Activated CD4-positive, alpha-beta T cell treated with anti-CD3 and anti-CD28 coated beads for 24 hours (primary cell): ENCODE results near the gene ALDH16A1.

ENCODE experiments used
- DNase-seq, 2 donors: peaks; one replicate each; pipeline ENCODE4 v3.0.0-alpha.2; 2020; ENCODE audit warnings: low read depth in 2 of 2

ALDH16A1 gene

DNA sequence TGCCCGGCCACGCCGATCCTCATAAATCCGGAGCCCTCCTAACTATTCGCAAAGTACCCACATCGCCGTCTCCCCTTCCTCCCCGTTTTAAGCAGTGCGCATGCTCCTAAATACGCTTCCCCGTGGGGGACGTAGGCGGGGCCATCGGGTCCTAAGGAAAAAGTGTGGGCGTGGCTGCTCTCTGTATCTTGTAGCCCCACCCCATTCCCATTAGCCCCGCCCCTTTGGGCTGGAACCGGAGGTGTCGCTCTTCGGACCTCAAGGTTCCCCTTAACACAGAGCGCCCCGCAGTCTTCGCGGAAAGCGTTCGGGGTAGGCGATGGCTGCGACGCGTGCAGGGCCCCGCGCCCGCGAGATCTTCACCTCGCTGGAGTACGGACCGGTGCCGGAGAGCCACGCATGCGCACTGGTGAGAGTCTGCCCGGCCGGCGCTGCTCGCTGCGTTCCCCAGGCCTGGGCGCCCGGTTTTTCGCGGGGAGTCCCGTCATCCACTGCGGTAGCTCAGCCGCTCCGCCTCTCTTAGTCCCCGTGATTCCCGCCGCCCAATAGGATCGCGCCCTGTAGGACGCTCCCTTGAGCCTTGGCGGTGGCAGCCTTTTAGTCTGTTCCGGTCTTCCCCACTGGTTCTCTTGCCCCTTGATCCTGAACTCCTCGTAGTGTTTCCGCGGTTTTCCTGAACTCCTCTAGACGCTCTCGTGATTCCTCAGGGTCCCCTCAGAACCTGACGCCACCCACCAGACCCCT lies at the start of gene ALDH16A1:
TSS of gene ALDH16A1 (plus strand) at position 213 of the 744 bp plus-strand sequence. CDS start at position 320, 107 bp downstream.
- peak; percentile 96 for DNase-seq

- DNase-seq, result no peak
Measured at GRCh38 chr19:49403404-49404187, 49.4 kb upstream of the ALDH16A1 start.

DNA sequence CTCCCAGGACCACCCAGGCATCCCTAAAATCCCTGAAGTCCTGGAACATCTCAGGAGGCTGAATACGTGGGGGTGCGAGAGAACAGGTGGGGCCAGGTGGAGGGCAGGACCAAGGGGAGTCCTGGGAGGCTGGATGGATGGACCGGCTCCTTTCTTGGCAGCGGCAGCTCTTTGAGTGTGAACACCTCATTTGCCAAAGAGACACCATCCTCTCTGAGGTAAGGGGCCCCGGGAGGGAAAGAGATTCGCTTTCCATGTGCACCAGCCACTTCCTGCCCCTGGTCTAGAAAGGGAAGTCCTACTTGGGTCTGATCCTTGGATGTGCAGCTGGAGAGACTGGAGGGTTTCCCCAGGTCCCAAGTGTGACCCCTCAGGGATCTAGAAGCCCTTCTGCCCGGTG lies 45.9 kb upstream of the ALDH16A1 start:
- no peak for DNase-seq

DNA sequence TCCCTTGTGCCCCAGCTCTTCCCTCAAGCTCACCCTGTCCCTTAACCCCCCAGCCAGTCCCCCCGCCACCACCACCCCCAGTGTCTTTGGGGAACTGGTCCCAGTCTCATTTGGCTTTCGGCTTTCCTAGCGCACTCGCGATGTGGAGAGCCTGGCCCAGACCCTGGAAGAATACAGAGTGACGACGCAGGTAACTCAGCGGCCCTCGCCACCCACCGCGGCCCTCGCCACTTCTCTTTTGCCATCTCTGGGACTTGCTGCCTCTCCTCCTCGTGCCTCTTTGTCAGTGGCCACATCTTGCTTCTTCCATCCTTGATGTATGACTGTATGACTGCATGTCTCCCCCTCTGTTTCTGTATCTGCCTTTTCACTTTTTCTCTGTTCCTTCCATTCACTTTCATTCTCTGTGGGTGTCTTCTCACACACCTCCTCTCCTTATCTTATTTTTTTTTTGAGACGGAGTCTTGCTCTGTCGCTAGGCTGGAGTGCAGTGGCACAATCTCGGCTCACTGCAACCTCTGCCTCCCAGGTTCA lies 45.5 kb upstream of the ALDH16A1 start:
- DNase-seq, result no peak

DNA sequence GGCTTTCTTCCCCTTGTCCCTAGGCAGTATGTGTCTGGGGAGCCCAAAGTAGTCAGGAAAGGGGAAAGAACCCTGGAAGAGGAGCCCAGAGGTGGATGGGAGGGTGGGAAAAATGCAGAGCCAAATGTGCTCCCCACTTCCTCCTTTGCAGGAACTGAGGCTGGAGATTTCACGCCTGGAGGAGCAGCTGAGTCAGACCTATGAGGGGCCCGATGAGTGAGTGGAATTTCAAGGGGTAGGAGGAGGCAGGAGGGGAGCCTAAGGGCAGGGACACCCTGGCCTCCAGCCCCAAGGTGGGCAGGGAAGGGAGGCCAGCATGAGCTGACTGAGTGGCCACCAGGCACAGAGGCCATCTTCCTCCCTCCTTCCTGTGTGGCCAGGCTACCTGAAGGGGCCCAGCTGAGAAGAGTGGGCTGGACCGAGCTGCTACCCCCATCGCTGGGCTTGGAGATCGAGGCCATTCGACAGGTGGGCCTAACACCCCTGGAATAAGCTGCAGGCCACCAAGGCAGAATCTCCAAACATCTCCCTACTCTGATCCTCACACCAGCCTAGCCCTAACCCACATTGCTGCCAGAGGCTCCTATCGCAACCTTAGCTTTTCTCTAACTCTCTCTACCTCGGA lies 44.1 kb upstream of the ALDH16A1 start:
- no peak for DNase-seq

DNA sequence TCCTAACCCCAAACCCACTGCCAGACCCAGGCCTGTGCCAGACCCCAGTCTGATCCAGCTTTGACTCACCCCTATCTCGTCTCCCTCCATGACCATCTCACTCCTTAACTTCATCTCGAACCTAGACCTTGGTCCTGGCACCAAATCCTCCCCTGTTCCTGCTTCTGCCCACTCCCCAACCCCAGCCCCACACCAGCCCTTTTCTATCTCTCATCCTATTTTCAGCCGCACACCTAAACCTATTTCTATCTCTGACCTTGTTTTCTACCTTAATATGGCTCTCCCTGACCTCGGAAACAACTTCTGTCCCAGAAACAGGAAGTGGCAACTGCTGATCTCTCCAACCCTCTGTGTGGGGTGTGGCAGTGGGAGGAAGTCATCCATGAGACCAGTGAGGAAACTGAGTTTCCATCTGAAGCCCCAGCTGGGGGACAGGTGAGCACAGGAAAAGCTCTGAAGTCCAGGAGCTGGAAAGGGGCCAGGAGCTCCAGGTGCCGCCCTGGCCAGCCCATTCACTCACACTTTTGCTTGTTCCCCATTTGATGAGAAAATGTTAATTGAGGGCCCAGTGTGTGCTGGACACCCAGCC lies 43.5 kb upstream of the ALDH16A1 start:
- DNase-seq, result no peak

DNA sequence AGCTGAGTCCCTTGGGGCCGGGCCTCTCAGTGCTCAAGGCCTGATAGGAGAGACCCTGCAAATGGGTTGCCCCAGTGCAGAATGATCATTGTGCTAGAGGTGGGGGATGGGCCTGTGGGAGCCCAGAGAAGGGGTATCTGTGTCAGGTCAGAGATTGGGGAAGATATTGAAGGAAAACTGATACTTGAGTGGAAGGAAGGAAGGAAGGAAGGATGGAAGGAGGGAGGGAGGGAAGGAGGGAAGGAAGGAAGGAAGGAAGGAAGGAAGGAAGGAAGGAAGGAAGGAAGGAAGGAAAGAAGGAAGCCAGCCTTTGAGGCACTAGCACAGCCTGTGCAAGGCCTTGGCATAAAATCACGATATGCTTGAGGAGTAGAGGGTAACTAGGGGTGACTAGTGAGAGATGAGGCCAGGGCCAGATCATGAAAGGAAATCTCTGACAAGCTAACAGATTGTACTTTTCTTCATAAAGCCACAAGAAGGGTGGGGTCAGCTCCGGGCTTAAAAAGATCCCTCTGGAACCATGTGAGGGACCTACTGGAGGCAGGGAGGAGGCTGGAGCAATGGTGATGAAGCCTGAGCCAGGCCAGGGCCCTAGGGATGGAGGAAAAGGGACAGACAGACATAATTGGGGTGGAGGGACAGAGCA lies 41.2 kb upstream of the ALDH16A1 start:
- no peak for DNase-seq

DNA sequence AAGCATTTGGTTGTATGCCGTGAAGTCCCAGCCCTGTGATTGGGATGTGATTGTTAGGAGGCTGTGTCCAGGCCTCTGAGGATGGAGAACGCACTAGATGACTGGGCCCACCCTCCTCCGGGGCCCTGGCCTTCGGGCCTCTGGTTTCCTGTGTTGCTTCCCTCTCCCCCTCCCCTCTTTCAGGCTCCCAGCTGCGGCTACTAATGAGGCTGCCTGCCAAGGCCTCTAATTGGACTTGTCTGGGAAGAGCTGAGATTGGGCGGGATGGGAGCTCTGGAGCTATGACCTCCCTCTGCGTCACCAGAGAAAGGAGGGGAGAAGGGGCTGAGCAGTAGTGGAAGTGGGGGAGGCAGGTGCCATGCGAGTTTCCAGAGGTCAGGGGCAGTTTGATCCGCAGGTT lies 39.7 kb upstream of the ALDH16A1 start:
- DNase-seq, result no peak

DNA sequence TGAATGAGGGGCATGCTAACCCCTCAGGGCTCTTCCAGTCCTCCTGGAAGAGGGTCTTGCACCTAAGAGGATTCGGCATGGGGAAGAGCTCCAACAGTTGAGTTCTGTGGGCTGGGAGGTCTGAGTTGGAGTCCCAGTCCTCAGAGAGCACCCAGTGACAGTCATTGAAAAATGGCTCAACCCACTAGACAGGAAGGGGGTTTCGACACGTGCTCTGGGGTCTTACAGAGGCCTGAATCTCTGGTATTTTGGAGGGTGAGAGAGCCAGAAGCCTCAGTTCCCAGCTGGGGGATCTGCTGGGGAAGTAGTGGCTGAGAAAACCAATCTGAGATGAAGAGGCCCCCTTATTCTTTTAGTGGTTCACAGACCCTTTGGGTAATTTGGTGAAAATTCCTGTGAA lies 38.8 kb upstream of the ALDH16A1 start:
- DNase-seq, result no peak

DNA sequence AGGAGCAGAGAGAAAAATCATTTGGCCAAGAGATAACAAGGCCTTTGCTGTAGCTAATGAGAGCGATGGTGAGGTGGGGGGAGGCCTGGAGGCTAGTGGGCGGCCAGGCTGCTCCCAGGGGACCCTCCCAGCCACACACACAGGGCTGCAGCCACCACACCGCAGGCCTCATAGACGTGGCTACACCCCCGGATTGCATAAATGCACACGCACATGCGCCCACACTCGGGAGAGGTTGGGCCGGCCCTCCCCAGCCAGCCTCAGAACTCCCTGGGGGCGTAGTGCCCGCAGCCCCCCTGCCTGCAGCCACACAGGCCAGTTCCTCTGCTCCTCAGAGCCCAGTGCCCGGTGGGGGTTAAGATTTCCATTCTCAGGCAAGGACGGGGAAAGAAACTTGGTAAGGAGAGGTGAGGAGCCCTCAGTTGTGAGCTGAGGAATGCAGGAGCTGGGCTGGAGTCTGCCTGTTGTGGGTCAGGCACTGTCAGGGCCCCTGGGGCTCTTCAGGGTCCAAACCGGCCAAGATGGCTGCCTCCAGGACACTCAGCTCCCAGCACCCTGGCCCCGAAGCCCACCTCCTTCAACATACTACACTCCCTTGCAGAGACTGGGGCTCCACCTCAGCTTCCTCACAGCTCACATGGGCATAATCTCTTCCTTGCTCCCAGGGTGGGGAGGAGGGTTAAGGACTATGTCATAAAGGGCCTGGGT lies 37.8 kb upstream of the ALDH16A1 start:
- DNase-seq, result no peak

- no peak for DNase-seq
Measured at GRCh38 chr19:49415810-49416200, 37.2 kb upstream of the ALDH16A1 start.

- DNase-seq, result no peak
Measured at GRCh38 chr19:49417088-49417487, 35.9 kb upstream of the ALDH16A1 start.

GRCh38 chr19:49418511-49418910 lies 34.5 kb upstream of the ALDH16A1 start:
- DNase-seq, result no peak

- DNase-seq, result no peak
Measured at GRCh38 chr19:49419173-49419572, 33.9 kb upstream of the ALDH16A1 start.

- DNase-seq, result no peak
Measured at GRCh38 chr19:49420227-49420626, 32.8 kb upstream of the ALDH16A1 start.

DNA sequence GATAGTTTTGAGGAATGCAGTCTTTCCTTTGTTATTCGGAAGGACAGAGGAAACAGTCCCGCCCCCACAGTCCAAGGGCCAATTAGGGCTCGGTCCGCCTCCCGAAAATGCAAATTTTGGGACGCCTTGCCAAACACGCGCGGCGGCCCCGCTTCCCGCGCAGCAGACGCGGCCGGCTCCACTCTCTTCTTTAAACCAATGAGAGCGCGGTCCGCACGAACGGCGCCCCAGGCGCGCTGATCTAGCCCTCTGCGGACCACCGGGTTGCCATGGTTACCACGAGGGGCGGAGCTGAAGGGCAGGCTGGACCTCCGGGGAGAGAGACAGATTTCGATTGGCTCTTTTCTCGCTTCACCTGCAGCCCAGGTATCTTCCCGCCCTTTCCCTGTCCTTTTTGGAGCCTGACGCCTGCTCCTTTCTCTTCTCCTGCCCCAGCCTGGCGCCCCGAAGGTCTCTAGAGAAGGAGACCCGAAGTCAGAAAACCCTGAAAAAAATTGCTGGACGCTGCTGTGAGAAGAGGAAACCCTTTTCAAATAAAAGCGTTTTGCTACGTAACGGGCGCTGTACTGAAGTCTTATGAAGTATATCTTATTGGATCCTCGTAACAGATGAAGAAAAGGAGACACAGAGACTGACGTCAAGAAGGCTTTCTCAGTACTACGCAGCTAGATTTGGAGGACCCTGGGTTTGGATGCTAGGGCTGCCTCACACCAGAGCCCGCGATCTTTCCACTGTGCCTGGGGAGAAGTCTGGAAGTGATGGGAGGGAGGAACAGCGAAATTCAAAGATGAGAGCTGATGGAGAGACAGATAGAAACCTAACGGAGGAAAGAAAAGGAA lies 31.8 kb upstream of the ALDH16A1 start:
- DNase-seq, result peak in 1 of 2 donors; percentile 38

DNA sequence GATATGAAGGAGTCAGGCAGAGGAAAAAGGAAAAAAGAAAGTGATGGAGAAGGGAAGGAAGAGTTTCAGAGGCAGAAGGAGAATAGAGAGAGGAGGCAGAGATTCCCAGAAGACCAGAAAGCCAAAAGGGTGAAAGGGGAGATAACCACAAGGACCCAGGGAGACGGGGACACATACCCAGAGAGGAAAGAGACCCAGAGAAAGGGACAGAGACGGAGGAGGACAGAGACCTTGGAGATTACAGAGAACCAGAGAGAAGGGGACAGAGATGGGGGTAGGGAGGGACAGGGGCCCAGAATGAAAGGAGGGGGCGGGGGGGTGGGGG lies 31.2 kb upstream of the ALDH16A1 start:
- no peak for DNase-seq

- no peak for DNase-seq
Measured at GRCh38 chr19:49422407-49423070, 30.5 kb upstream of the ALDH16A1 start.
